HFFc6 (cell line): ENCODE data around the gene EEF1AKMT3. TPM values are rescaled to one million over a fixed set of nuclear protein-coding genes. Genes with fewer than 3 reads are reported as not detected.
A peak's percentile ranks its signal among the peaks of the same experiment; 100 is the strongest.

Experiments
- DNase-seq: peaks from one replicate; pipeline ENCODE4 v3.0.0-alpha.2; 2018
- H3K27ac Mint-ChIP-seq: 2 replicates; pipeline ENCODE4 v1.8.0; 2020; ENCODE audit warnings: mild to moderate bottlenecking, mixed read lengths
- H3K27me3 Mint-ChIP-seq: 2 replicates; pipeline ENCODE4 v1.8.0; 2021; ENCODE audit warnings: mild to moderate bottlenecking, moderate library complexity, mixed read lengths; ENCODE audit not compliant: insufficient read depth
- H3K36me3 Mint-ChIP-seq: 2 replicates; pipeline ENCODE4 v1.8.0; 2021; ENCODE audit warnings: low read depth, mixed read lengths
- H3K4me1 Mint-ChIP-seq: 2 replicates; pipeline ENCODE4 v1.8.0; 2020; ENCODE audit warnings: low read depth, mixed read lengths
- H3K4me3 Mint-ChIP-seq: 2 replicates; pipeline ENCODE4 v1.8.0; 2020; ENCODE audit warnings: mild to moderate bottlenecking, moderate library complexity, mixed read lengths
- H3K9me3 Mint-ChIP-seq: 2 replicates; pipeline ENCODE4 v1.8.0; 2020; ENCODE audit warnings: mild to moderate bottlenecking, mixed read lengths
- CTCF ChIP-seq: fragments of 200-600 bp; sonication (generic); IDR thresholded peaks from 2 replicates; pipeline ENCODE4 v1.5.0; 2021; ENCODE audit warnings: antibody characterized with exemption, mild to moderate bottlenecking
- total RNA-seq, 6 experiments: library from RNA; stranded (reverse); fragmentation: NEBNext Ultra II Directional; extraction: Animal tissue kit (Norgen Biotek cat#: 25700); gene quantifications; 2 replicates in 1 of 6; 3 replicates in 5 of 6; pipeline ENCODE4 v1.2.3, GENCODE V29; 2021

Gene EEF1AKMT3
- total RNA-seq, 6 experiments from 2014 or later, result 6.3 to 9.0 (median 7.8) TPM

- Mint-ChIP-seq H3K9me3 (no peaks in the 10 kb centered on the region), H3K27ac (peak overlapping the region; percentile 61), H3K27me3 (peaks cover 2% of the 10 kb centered on the region; the same call in 1 of the 2 replicates), H3K4me3 (peak overlapping the region; percentile 49), H3K4me1 (peaks cover under 1% of the 10 kb centered on the region; the same call in 1 of the 2 replicates), H3K36me3 (no peaks in the 10 kb centered on the region; the same call in 1 of the 2 replicates)
- TF ChIP-seq CTCF, result no peak
- DNase-seq, result no peak
These were observed 44.5 kb upstream of the EEF1AKMT3 start for GRCh38 chr12:57727758-57728395.

- peaks cover 11% of the 10 kb centered on the region for H3K4me1 Mint-ChIP-seq
- H3K9me3 Mint-ChIP-seq, result no peaks in the 10 kb centered on the region
- H3K27ac Mint-ChIP-seq, result peak overlapping the region; percentile 20; the same call in 1 of the 2 replicates
- peaks cover 4% of the 10 kb centered on the region for H3K27me3 Mint-ChIP-seq
- TF ChIP-seq CTCF, result no peak
- no peak overlapping the region for H3K4me3 Mint-ChIP-seq
- no peaks in the 10 kb centered on the region; the same call in 1 of the 2 replicates for H3K36me3 Mint-ChIP-seq
- DNase-seq, result no peak
These were observed 43.0 kb upstream of the EEF1AKMT3 start for GRCh38 chr12:57729321-57729844.

GRCh38 chr12:57730336-57731067 lies 41.9 kb upstream of the EEF1AKMT3 start:
- Mint-ChIP-seq H3K4me1 (peaks cover 22% of the 10 kb centered on the region), H3K4me3 (no peak overlapping the region), H3K36me3 (no peaks in the 10 kb centered on the region; the same call in 1 of the 2 replicates), H3K9me3 (no peaks in the 10 kb centered on the region), H3K27ac (no peak overlapping the region), H3K27me3 (peaks cover 4% of the 10 kb centered on the region)
- no peak for DNase-seq
- TF ChIP-seq CTCF, result no peak

GRCh38 chr12:57731411-57732080 lies 40.9 kb upstream of the EEF1AKMT3 start:
- peaks cover 29% of the 10 kb centered on the region for H3K4me1 Mint-ChIP-seq
- no peak overlapping the region for H3K4me3 Mint-ChIP-seq
- H3K27ac Mint-ChIP-seq, result no peak overlapping the region
- H3K27me3 Mint-ChIP-seq, result peaks cover 6% of the 10 kb centered on the region
- TF ChIP-seq CTCF, result no peak
- DNase-seq, result no peak
- H3K9me3 Mint-ChIP-seq, result no peaks in the 10 kb centered on the region
- H3K36me3 Mint-ChIP-seq, result no peaks in the 10 kb centered on the region; the same call in 1 of the 2 replicates

- Mint-ChIP-seq H3K36me3 (no peaks in the 10 kb centered on the region; the same call in 1 of the 2 replicates), H3K9me3 (no peaks in the 10 kb centered on the region), H3K4me1 (peaks cover 34% of the 10 kb centered on the region), H3K27ac (no peak overlapping the region), H3K4me3 (no peak overlapping the region), H3K27me3 (peaks cover 13% of the 10 kb centered on the region)
- TF ChIP-seq CTCF, result no peak
- no peak for DNase-seq
These were observed 40.1 kb upstream of the EEF1AKMT3 start for GRCh38 chr12:57732270-57732669.
